Activated CD4-positive, alpha-beta T cell treated with anti-CD3 and anti-CD28 coated beads, Interleukin-2, amount 50 U/mL, for 48 hours (primary cell): ENCODE data around the gene ARIH2.
A peak's percentile ranks its signal among the peaks of the same experiment; 100 is the strongest.

Experiments used
- DNase-seq, 2 experiments: peaks; one replicate each; pipeline ENCODE4 v3.0.0-alpha.2; 2020

ARIH2 gene

DNA sequence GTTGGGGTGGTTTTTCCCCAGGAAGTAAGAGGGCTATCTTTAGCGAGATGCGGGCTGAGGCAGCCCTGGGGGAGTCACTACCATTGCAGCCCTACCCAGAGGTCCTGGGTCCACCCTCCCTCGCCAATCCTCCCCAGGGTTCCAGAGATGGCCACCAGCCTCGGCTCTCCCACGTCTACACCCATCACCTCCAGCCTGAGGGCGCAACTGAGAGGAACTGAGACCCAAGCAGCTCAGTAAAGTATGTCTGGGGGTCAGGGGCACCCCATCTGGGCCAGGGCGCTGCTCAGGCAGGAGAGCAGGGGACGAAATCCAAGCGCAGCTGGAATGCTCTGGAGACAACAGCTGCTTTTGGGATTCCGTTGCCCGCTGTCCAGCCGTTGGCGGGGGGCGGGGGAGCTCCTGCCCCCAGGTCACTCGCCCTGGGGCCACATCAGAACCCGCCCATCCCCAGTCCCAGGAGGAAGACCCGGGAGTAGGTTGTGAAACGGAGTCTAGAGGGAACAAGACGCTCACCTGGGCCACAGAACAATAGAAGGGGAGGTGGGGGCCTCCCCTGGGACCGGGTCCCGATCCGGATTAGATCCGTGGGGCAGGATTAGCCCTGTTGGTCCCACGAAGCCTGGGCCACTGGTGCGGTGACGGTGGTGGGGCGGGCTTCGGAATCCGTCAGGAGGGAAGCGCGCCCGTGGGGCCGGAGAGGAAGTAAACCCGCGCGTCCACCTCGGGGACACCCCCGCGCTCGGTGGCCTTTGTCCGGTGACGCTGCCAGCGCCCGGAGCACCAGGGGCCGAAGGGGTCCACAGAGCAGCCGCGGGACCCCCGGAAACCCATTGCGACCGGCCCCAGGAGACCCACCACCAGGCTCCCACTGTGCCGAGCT, 101.9 kb downstream of the ARIH2 start:
- peak in 1 of 2 experiments; percentile 48 for DNase-seq

GRCh38 chr3:49021213-49021812, 102.7 kb downstream of the ARIH2 start:
- peak; percentile 99 to 100 for DNase-seq

DNA sequence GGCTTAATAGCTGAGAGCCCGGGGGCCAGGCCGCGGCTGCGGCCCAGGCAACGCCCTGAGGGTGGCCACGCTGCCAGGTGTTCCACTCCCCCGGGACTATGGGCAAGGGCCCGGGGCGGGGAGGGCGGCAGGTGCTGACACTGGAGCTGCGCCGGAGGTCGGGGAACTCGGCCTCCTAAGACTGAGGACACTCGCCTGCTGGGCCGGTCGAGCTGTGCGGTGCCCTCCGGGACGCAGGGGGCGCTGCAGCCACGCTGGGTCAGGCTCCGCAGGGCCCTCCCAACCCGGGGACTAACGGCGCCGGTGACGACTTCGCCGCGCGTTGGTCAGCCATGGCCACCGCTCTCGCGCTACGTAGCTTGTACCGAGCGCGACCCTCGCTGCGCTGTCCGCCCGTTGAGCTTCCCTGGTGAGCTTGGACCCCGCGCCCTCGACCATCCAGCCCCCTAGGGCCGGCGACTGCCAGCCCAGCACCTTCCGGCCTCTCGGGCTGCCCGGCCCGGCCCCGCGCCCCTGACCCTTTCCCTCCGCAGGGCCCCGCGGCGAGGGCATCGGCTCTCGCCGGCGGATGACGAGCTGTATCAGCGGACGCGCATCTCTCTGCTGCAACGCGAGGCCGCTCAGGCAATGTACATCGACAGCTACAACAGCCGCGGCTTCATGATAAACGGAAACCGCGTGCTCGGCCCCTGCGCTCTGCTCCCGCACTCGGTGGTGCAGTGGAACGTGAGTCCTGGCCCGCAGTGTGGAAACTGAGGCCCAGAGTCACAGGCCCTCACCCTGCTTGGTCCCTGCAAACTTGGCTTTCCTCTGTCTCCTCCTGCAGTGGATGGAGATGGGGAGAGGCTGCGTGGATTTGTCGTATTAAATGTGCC, 103.4 kb downstream of the ARIH2 start, which contains the start of gene NDUFAF3:
Gene NDUFAF3, plus strand, starts transcription at position 309 of the 875 bp plus-strand sequence. Its CDS starts 24 bp downstream, at position 333.
- peak; percentile 93 to 95 for DNase-seq

GRCh38 chr3:49022688-49023171, 104.1 kb downstream of the ARIH2 start:
- DNase-seq: peak in 1 of 2 experiments; percentile 41

DNA sequence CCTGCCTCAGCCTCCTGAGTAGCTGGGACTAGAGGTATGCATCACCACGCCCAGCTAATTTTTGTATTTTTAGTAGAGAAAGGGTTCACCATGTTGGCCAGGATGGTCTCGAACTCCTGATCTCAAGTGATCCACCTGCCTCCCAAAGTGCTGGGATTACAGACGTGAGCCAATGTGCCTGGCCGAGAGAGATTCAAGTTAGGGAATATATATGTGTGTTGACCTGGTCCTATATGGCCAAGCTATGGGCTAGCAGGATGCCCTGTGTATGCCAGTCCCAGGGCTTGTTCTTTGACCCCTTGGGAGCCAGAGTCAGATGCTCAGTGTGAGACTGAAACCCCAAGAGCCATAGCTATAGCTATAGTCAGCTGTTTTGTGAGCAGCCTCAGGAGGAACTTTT, 105.1 kb downstream of the ARIH2 start:
- no peak for DNase-seq

DNA sequence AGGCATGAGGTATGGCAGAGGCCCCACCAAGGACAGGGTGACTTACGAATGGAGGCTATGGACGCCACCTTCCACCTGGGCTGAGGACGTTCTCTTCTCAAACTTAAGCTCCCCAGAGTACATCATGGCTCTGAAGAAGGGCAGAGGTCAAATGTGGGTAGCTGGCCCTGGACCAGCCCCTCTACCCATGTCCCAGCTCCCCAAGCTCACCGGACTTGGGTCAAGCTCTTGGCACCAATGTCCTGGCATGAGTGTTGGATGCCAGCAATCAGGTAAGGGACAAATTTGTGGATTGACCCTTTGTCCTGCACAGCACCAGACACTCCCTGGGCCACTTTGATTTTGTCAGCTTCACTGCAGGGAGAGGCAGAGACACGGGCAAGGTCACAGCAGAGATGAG, 105.8 kb downstream of the ARIH2 start:
- no peak for DNase-seq

- no peak for DNase-seq
Measured at GRCh38 chr3:49025005-49025792, 106.6 kb downstream of the ARIH2 start.

GRCh38 chr3:49025793-49026520, 107.3 kb downstream of the ARIH2 start:
- no peak for DNase-seq

DNA sequence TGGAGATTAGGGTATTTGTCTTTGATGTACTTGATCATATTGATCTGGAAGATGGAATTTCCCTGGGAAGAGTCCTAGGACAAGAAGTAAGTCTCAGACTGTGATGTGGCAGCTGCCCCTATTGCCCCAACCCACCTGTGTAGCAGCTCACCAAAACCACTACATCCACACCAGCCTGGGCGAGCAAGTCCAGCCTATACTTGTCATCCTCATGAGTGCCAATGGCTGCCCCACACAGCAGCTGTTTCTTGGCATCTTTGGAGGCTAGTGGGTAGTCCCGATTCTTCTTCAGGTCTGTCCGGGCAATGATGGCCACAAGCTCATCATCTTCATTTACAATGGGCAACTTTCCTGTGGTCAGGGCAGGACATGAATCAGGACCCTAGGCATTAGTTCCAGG, 107.9 kb downstream of the ARIH2 start:
- DNase-seq: no peak

- DNase-seq: peak in 1 of 2 experiments; percentile 13
Measured at GRCh38 chr3:49027634-49028033, 109.0 kb downstream of the ARIH2 start.

GRCh38 chr3:49028298-49028672, 109.6 kb downstream of the ARIH2 start:
- DNase-seq: no peak

DNA sequence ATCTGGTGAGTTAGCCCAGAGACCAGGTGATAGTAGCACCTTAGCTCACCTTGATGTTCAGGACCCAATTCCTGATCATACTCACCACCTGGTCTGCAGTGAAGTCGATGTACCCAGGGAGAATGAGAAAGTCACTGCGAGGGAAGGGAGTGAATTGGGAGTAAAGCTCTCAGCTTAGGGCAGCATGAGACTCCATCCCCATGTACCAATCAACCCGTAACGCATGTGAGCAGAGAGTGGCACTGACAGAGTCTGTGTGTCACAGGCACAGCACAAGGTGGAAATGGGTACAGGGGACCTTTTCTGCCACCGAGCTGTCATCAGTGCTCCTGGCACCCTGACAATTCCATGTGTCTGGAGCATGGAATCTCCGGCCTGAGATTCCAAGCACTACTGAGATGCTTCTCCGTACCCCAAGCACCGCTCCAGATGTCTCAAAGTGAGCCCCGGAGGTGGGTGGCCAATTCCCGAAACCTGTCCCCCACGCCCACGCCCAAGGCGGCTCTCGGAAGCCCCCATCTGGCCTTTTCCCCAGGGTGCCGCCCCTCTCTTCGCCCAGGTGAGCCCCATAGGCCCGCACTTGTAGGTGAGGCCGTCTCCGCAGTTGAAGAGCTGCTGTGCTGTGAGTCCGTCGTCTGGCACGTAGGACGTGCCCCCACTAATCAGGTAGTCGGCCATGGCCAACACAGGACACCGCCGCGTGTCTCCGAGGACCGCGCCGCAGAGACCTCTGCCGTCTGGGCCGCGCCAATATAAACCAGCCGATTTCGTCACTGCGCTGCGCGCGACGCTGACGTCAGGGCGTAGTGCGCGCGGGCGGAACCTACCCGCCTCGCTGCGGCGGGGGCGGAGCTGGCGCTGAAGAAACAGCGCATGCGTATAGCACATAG, 110.3 kb downstream of the ARIH2 start, which contains the start of gene IMPDH2:
Gene IMPDH2, minus strand, starts transcription at position 726 of the 890 bp plus-strand sequence. Its CDS starts 48 bp downstream, at position 678.
- DNase-seq: peak; percentile 93 to 94

GRCh38 chr3:49029563-49029884, 110.9 kb downstream of the ARIH2 start:
- no peak for DNase-seq

- DNase-seq: no peak
Measured at GRCh38 chr3:49030321-49030720, 111.7 kb downstream of the ARIH2 start.

DNA sequence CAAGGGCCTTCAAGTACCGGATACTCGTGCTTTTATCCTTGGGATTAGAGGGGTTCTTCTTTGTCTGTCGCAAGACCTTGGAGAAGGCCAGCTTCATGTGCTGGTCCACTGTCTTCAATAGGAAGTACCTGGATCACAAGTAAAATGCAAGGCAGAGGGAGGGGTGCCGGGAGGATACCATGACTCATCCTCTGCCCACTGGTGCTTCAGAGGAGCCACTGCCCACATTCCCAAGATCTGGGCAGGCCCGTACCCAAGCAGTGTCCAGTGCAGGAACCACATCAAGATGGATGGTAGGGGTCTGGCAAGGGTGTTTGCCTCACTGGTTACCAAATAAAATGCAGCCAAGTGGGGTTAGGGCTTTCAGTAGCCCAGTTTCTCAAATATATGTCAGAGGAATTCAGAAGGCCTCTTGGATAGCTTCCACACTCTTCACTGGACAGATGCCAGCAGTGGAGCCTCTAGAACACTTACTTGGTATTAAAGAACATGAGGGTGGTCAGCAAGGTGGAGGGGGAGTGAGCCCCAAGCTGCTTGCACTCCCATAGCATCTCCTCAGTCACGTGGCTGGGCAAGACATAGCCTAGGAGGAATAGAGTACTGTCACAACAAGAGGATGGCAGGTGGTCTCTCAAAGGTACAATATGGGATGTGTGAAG, 114.1 kb downstream of the ARIH2 start:
- no peak for DNase-seq

- no peak for DNase-seq
Measured at GRCh38 chr3:49034650-49035049, 116.0 kb downstream of the ARIH2 start.

DNA sequence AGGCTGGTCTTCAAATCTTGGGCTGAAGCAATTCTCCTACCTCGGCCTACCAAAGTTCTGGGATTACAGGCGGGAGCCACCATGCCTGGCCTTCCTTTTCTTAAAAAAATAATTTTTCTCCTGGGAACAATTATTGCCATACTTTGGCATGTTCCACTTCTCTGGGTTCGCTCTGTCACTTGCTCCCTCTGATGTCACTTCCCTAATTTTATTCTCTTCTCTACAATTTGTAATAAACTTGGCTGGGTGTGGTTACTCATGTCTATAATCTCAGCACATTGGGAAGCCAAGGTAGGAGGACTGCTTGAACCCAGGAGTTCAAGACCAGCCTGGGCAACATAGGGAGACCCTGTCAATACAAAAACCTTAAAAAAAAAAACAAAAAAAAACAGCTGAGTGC, 116.6 kb downstream of the ARIH2 start:
- DNase-seq: no peak
